Measurements from ENCODE around the gene CD300C.
"Not testable (repeated sequence)": the region's sequence is repeated elsewhere in the genome, so short reads cannot be mapped to it uniquely, and the experiment has no call there.

Gene CD300C

DNA sequence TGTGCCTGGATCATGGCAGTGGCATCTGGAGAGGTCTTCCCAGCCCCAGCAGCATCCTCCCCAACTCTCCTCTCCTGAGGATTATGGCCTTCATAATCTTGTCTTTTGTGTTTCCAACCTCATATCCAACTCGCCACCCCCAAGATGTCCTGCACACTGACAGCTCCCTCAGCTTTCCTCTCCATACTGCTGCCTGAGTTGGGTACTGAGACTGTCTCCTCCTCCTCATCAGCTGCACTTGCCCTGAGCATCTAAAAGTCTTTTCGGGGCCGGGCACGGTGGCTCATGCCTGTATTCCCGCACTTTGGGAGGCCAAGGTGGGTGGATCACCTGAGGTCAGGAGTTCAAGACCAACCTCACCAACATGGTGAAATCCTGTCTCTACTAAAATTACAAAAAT, 16.7 kb downstream of the CD300C start:
- H3K4me3 Mint-ChIP-seq: no peak overlapping the region
- no peaks in the 10 kb centered on the region for H3K9me3 Mint-ChIP-seq
- H3K36me3 Mint-ChIP-seq: no peaks in the 10 kb centered on the region
- peaks cover 17% of the 10 kb centered on the region for H3K27me3 Mint-ChIP-seq
- H3K4me1 Mint-ChIP-seq: peaks cover 45% of the 10 kb centered on the region
- no peak for ATAC-seq
- H3K27ac Mint-ChIP-seq: peak overlapping the region; percentile 41

DNA sequence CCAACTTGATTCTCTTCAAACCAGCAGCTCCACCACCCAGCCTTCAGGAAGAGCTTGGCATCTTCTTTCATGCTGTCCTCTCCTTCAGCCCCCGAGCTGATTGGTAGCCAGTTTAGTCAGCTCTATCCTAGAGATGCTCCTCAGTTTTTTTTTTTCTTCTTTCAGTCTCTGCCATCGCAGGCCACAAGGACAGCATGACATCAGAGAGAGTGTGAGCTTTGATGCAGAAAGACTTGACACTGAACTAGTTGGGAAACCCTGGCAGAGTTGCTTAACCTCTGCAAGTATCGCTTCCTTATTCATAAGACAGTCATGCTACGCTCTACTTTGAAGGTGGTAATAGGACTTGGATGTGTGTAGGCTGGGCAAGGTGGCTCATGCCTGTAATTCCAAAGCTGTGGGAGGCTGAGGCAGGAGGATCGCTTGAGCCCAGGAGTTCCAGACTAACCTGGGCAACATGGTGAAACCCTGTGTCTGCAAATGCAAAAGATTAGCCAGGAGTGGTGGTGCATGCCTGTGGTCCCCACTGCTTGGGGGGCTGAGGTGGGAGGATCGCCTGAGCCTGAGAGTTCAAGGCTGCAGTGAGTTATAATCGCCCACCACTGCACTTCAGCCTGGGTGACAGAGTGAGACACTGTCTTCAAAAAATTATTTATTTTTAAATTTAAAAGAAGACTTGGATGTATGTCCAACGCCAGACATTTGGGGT, 17.3 kb downstream of the CD300C start:
- H3K4me1 Mint-ChIP-seq: peaks cover 45% of the 10 kb centered on the region
- no peaks in the 10 kb centered on the region for H3K9me3 Mint-ChIP-seq
- H3K27ac Mint-ChIP-seq: peak overlapping the region; percentile 41
- ATAC-seq: peak; percentile 95
- no peaks in the 10 kb centered on the region for H3K36me3 Mint-ChIP-seq
- peaks cover 17% of the 10 kb centered on the region for H3K27me3 Mint-ChIP-seq
- no peak overlapping the region for H3K4me3 Mint-ChIP-seq

DNA sequence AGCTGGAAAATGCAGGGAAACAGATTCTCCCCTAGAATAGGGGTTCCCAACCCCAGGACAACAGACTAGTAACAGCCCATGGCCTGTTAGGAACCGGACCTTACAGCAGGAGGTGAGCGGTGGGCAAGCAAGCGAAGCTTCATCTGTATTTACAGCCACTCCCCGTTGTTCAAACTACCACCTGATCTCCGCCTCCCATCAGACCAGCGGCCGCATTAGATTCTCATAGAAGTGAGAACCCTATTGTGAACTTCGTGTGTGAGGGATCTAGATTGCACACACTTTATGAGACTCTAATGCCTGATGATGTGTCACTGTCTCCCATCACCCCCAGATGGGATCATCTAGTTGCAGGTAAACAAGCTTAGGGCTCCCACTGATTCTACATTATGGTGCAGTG, 18.2 kb downstream of the CD300C start:
- Mint-ChIP-seq H3K9me3 (no peaks in the 10 kb centered on the region), H3K27ac (no peak overlapping the region), H3K36me3 (peaks cover 5% of the 10 kb centered on the region), H3K27me3 (peaks cover 17% of the 10 kb centered on the region), H3K4me3 (no peak overlapping the region), H3K4me1 (peaks cover 38% of the 10 kb centered on the region)
- no peak for ATAC-seq

DNA sequence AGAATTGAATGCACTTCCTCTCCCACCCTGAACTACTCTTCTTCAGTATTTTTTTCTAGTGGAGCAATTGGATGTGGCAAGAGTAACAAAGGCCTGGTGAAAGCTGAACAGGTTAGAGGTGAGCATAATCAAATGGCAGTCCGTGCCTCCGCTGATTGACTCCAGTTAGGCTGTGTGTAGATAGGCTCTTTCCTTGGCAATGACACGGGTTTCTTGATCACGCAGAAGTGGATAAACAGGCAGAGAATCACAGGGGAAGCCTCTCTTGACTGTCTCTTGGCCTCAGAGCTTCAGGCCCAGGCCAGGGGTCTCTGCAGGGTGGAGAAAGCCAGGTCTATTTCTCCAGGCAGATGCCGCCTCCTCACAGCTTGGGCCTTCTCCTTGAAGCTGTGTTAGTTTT, 18.8 kb downstream of the CD300C start:
- H3K27ac Mint-ChIP-seq: no peak overlapping the region
- no peak for ATAC-seq

DNA sequence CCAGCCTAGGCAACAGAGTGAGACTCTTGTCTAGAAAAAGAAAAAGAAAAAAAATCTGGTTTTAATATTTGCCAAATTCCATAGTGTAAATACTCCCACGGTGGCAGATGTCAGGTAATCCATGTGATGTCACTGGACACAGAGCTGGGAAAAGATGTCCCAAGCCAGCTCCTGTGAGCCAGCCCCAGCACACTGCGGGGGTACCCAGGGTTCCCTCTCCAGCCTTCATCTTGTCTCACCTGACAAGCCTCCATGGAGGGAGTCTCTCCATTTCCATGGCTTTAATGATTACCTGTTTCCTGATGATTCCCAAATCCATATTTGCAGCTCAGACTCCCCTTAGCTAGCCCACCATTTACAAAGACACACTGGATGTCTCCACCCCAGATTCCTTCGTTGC, 19.2 kb downstream of the CD300C start:
- no peak for ATAC-seq
- Mint-ChIP-seq H3K4me1 (peaks cover 35% of the 10 kb centered on the region), H3K9me3 (no peaks in the 10 kb centered on the region), H3K27ac (no peak overlapping the region), H3K36me3 (peaks cover 5% of the 10 kb centered on the region), H3K27me3 (peaks cover 17% of the 10 kb centered on the region), H3K4me3 (no peak overlapping the region)

More for the DNA sequence above, 18.8 kb downstream of the CD300C start:
- no peak overlapping the region for H3K4me3 Mint-ChIP-seq
- no peaks in the 10 kb centered on the region for H3K9me3 Mint-ChIP-seq
- H3K36me3 Mint-ChIP-seq: peaks cover 5% of the 10 kb centered on the region
- H3K27me3 Mint-ChIP-seq: peaks cover 17% of the 10 kb centered on the region
- H3K4me1 Mint-ChIP-seq: peaks cover 35% of the 10 kb centered on the region

DNA sequence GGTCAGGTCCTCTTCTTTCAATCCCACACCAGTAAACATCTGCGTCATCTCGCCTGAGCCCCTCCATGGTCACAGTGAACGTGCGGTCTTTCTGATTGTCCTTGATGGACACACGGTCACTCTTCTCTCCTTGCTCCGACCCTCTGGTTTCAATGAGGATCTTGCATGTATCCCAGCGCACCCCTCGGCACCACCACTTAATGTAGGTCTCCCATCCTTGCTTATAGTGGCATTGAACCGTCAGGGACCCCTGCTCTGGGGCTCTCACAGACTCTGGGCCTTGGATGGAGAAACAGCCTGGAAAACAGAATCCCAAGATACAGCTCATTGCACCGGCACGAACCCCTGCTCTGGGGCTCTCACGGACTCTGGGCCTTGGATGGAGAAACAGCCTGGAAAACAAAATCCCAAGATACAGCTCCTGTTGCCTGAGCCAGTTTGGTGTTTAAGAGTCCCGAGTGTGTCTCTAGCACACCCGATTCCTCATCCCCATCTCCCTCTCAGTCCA, 20.1 kb downstream of the CD300C start:
- Mint-ChIP-seq H3K9me3 (no peaks in the 10 kb centered on the region), H3K27me3 (peaks cover 17% of the 10 kb centered on the region), H3K4me3 (no peak overlapping the region), H3K27ac (peak overlapping the region; percentile 34), H3K4me1 (peaks cover 35% of the 10 kb centered on the region), H3K36me3 (peaks cover 5% of the 10 kb centered on the region)
- ATAC-seq: no peak

DNA sequence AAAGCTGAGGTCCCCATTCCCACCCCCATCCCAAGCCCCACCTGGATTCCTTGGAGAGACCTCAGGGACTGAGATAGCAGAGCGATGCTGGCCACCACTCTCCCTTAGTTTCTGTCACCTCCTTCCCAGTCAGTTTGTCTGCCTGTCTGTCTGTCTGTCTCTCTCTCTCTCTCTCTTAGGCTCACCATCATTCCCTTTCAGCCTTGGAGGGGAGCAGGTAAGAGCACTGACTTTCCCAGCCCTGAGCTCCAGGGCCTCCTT, 20.5 kb downstream of the CD300C start:
- H3K27ac Mint-ChIP-seq: peak overlapping the region; percentile 34
- H3K4me3 Mint-ChIP-seq: no peak overlapping the region
- H3K9me3 Mint-ChIP-seq: no peaks in the 10 kb centered on the region
- peaks cover 35% of the 10 kb centered on the region for H3K4me1 Mint-ChIP-seq
- H3K36me3 Mint-ChIP-seq: peaks cover 5% of the 10 kb centered on the region
- H3K27me3 Mint-ChIP-seq: peaks cover 17% of the 10 kb centered on the region
- no peak for ATAC-seq

DNA sequence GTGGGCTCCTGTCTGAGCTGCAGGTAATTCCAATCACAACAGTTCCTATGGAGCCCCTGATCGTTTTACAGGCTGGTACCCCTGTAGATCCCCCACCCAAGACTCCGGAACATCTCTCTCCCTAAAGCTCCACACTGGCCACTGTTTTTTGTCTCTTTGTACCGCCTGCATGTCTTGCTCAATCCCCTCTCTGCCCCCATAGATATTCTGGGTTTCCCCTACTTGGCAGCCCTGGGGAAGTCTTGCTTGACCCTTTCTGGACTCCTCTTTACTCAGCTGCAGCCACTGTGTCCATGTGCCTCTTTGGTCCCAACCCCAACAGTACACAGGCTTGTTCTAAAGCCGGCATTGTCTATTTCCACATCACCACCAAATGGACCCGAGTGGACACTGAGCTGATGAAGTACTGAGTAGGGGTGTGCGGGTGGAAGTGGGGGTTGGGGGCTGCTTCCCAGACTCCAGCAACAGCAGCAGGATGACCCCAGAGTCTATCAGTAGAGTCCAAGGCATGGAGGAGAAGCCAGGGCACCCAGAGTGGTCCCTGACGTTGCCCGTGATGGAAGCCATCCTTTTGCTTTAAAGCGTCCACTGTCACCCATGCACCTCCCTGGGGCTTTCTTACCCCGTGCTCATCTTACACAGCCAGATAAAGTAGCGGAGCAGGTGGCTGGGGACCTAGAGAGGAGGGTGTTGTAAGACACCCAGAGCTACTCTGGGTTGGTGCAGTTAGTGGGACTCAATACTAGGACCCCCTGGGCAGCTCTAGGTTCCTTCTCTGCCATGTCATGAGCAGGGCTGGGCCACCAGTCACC, 21.1 kb downstream of the CD300C start:
- peaks cover 5% of the 10 kb centered on the region for H3K36me3 Mint-ChIP-seq
- H3K4me1 Mint-ChIP-seq: peaks cover 41% of the 10 kb centered on the region
- peak overlapping the region; percentile 34 for H3K27ac Mint-ChIP-seq
- no peak overlapping the region for H3K4me3 Mint-ChIP-seq
- no peaks in the 10 kb centered on the region for H3K9me3 Mint-ChIP-seq
- ATAC-seq: no peak
- H3K27me3 Mint-ChIP-seq: peaks cover 17% of the 10 kb centered on the region

DNA sequence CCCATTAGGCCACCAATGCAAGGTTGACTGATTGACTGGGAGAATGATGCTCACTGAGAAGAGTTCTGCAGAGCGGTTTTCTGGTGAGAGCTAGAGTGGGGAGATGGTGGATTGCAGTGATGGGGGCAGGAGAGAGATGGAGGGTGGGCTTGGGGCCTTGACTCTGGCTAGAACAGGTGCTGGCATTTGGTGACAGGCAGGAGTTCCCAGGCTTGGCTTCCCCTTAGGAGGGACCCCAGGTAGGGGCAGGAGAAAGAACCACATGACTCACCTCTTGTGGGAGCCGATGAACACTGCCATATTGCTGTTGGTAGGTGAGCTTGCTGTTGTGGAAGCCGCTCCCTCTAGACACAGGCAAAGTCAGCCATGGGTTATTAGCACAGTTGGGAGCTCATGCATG, 22.6 kb downstream of the CD300C start:
- Mint-ChIP-seq H3K9me3 (peaks cover 7% of the 10 kb centered on the region), H3K27ac (peak overlapping the region; percentile 63), H3K36me3 (peaks cover 10% of the 10 kb centered on the region), H3K4me1 (peaks cover 34% of the 10 kb centered on the region), H3K4me3 (no peak overlapping the region), H3K27me3 (peaks cover 17% of the 10 kb centered on the region)
- ATAC-seq: no peak

DNA sequence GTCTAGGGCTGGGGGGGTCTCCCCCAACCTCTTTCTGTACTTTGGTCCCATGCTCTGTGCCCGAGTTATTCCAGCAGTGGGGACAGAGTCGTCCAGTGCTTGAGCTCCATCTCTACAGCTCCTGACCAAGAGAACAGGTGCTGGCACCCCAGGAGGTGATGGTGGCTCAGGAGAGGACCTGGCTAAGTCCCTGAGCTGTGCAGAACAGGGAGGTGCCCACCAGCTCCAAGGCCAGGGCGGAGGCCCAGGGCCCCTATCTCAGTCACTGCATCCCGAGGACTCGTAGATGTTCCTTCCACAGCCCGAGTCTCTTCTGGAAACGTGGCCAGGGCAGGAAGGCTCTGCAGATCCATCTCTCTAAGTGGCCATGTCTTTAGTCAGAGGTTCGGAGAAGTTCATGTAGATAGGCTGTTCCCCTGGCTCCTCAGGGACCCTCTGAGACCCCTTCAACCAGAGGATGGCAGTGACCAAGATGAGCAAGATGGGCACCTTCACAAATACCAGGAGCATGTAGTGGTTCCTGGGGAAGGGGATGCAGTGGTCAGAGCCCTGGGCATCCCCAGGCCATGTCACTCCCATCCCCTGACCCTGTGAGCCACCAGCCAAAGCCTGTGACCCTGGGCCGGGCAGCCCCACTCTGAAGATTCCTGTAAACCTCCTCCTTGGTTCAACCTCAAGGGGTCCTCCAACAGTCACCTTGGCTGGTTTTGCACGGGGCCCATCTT, 23.4 kb downstream of the CD300C start:
- Mint-ChIP-seq H3K4me3 (no peak overlapping the region), H3K27me3 (peaks cover 17% of the 10 kb centered on the region), H3K9me3 (peaks cover 11% of the 10 kb centered on the region), H3K4me1 (peaks cover 32% of the 10 kb centered on the region), H3K27ac (peak overlapping the region; percentile 63), H3K36me3 (peaks cover 15% of the 10 kb centered on the region)
- no peak for ATAC-seq

DNA sequence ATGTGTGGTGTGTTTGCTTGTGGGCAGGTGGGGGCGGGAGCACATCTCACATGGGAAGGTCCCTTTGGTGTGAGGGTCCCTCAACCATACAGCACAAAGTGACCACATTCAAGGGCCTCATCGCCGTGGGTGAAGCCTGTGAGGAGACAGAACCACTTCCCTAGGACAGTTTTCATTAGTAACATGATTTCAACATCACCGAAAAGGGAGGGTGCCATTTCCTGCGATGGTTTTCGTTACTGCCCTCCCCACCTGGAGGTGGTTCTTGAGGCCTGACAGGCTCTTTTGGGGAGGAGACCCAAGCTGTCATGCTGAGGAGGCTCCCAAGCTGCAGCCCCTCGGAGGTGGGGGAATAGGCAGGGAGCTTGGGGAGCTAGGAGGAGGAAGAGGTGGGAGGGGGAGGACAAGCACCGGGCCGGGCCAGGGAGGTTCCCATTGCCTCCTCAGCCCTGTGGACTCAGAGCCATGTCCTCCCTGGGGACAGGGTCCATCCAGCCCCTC, 24.2 kb downstream of the CD300C start:
- Mint-ChIP-seq H3K9me3 (peaks cover 13% of the 10 kb centered on the region), H3K27ac (peak overlapping the region; percentile 63), H3K27me3 (peaks cover 17% of the 10 kb centered on the region), H3K36me3 (peaks cover 15% of the 10 kb centered on the region), H3K4me3 (no peak overlapping the region), H3K4me1 (peaks cover 32% of the 10 kb centered on the region)
- peak; percentile 73 for ATAC-seq

DNA sequence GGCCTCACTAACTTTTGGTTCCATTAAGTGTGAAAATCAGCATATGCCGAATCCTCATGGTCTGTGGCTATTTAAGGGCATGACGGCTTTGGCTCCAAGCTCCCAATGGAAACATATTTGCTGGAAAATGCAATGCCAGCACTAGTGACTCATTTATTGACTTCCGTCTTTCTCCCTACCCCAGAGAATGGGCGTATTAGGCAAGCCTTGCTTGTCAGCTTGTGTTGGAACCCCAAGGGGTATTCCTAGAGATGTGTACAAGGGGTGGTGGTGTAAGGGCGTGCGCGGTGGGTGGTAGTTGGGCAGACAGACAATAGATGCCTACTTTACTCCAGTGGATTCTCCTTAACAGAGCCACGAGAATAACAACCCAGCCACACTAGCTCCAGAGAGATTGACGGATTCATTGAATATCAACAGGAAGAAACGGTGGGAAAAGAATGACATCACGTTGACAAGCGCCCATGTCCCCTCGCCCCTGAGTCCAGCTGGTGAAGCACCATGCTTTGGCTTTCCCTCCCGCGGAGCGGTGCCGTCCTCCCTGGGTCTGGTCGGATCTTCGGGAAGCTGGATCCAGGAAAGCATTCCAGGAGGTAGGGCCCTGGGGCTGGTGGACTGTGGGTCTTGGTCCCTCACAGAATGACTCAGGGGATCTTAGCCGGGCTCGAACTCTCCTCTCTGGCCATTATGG, 25.0 kb downstream of the CD300C start:
- Mint-ChIP-seq H3K9me3 (peaks cover 13% of the 10 kb centered on the region), H3K27me3 (peaks cover 17% of the 10 kb centered on the region), H3K4me1 (peaks cover 32% of the 10 kb centered on the region), H3K27ac (peak overlapping the region; percentile 63), H3K4me3 (peak overlapping the region; percentile 6), H3K36me3 (peaks cover 15% of the 10 kb centered on the region)
- ATAC-seq: no peak

DNA sequence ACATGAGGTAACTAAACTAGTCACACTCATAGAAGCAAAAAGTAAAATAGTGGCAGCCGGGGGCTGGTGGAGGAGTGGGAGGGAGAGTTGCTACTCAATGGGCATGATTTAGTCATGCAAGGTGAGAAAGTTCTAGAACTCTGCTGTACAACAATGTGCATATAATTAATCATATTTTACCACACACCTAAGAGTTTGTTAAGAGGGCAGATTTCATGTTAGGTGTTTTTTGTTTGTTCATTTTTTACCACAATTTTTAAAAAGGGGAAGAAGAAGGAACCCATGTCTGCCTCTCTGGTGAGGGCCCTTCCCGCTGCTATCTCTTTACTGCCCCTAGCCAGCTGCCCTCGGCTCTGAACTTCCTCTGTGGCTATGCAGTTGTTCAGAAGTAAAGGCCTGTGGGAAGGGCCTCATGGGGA, 25.9 kb downstream of the CD300C start:
- peaks cover 8% of the 10 kb centered on the region for H3K27me3 Mint-ChIP-seq
- peak; percentile 92 for ATAC-seq

DNA sequence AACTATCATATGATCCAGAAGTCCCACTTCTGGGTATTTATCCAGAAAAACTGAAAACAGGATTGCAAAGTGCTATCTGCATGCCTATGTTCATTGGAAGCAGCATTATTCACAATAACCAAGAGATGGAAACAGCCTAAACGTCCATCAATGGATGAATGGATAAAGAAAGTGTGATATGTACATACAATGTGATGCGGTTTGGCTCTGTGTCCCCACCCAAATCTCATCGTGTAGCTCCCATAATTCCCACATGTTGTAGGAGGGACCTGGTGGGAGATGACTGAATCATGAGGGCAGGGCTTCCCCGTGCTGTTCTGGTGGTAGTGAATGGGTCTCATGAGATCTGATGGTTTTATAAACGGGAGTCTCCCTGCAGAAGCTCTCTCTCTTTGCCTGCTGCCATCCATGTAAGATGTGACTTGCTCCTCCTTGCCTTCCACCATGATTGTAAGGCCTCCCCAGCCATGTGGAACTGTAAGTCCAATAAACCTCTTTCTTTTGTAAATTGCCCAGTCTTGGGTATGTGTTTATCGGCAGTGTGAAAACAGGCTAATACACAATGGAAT, 27.4 kb downstream of the CD300C start:
- peaks cover 42% of the 10 kb centered on the region for H3K4me1 Mint-ChIP-seq
- H3K27ac Mint-ChIP-seq, ATAC-seq, H3K27me3 Mint-ChIP-seq, H3K4me3 Mint-ChIP-seq: not testable (repeated sequence)
- peaks cover 26% of the 10 kb centered on the region for H3K36me3 Mint-ChIP-seq
- H3K9me3 Mint-ChIP-seq: peaks cover 25% of the 10 kb centered on the region

More for the DNA sequence above, 25.9 kb downstream of the CD300C start:
- Mint-ChIP-seq H3K4me1 (peaks cover 32% of the 10 kb centered on the region), H3K9me3 (peaks cover 13% of the 10 kb centered on the region), H3K4me3 (no peak overlapping the region), H3K36me3 (peaks cover 15% of the 10 kb centered on the region), H3K27ac (peak overlapping the region; percentile 63)
